Trophoblast cell (in vitro differentiated cells and primary cell): ENCODE measurements around the gene MYPOP.
A peak's percentile ranks its signal among the peaks of the same experiment; 100 is the strongest.

Experiments used
- DNase-seq, 2 donors: peaks; one replicate each; pipeline ENCODE4 v3.0.0-alpha.2; 2016
- H2AFZ ChIP-seq: 2 replicates; pipeline ENCODE4 v1.6.1; 2013; ENCODE audit warnings: low read length, moderate library complexity, mild to moderate bottlenecking; ENCODE audit not compliant: insufficient read depth, poor library complexity
- H2AK5ac ChIP-seq: 2 replicates; pipeline ENCODE4 v1.6.1; 2013; ENCODE audit warnings: mild to moderate bottlenecking, low read length
- H2BK120ac ChIP-seq: 2 replicates; pipeline ENCODE4 v1.6.1; 2013; ENCODE audit warnings: low read length, mild to moderate bottlenecking, moderate library complexity; ENCODE audit not compliant: insufficient read depth, poor library complexity
- H2BK12ac ChIP-seq: 2 replicates; pipeline ENCODE4 v1.6.1; 2013; ENCODE audit warnings: mild to moderate bottlenecking, low read length, moderate library complexity
- H2BK5ac ChIP-seq: 2 replicates; pipeline ENCODE4 v1.6.1; 2013; ENCODE audit warnings: low read length, low read depth, moderate library complexity, mild to moderate bottlenecking; ENCODE audit not compliant: poor library complexity
- H3K14ac ChIP-seq: 2 replicates; pipeline ENCODE4 v1.6.1; 2013; ENCODE audit warnings: mild to moderate bottlenecking, low read length
- H3K18ac ChIP-seq: 2 replicates; pipeline ENCODE4 v1.6.1; 2013; ENCODE audit warnings: mild to moderate bottlenecking, low read length
- H3K23ac ChIP-seq: 2 replicates; pipeline ENCODE4 v1.6.1; 2013; ENCODE audit warnings: low read length
- H3K27ac ChIP-seq: 2 replicates; pipeline ENCODE4 v1.5.1; 2013; ENCODE audit warnings: low read depth, mild to moderate bottlenecking, inconsistent platforms, low read length, moderate library complexity
- H3K27me3 ChIP-seq: 2 replicates; pipeline ENCODE4 v1.6.1; 2013; ENCODE audit warnings: inconsistent platforms, mild to moderate bottlenecking, low read length, moderate library complexity; ENCODE audit not compliant: insufficient read depth
- H3K36me3 ChIP-seq, 2 experiments: 1 replicate in 1 of 2; 2 replicates in 1 of 2; pipeline ENCODE4 v1.6.1; 2013; ENCODE audit warnings: low read length in 2 of 2, mild to moderate bottlenecking in 2 of 2, moderate library complexity in 1 of 2; ENCODE audit not compliant: insufficient read depth in 2 of 2, control insufficient read depth in 1 of 2
- H3K4ac ChIP-seq: 2 replicates; pipeline ENCODE4 v1.6.1; 2013; ENCODE audit warnings: low read depth, mild to moderate bottlenecking, low read length, moderate library complexity
- H3K4me1 ChIP-seq, 2 experiments: 1 replicate in 1 of 2; 2 replicates in 1 of 2; pipeline ENCODE4 v1.6.1; 2013; ENCODE audit warnings: low read length in 2 of 2, mild to moderate bottlenecking in 2 of 2, moderate library complexity in 1 of 2; ENCODE audit not compliant: insufficient read depth in 2 of 2, control insufficient read depth in 1 of 2
- H3K4me2 ChIP-seq: 2 replicates; pipeline ENCODE4 v1.6.1; 2013; ENCODE audit warnings: inconsistent platforms, mild to moderate bottlenecking, low read length, moderate library complexity
- H3K4me3 ChIP-seq: 2 replicates; pipeline ENCODE4 v1.5.1; 2013; ENCODE audit warnings: mild to moderate bottlenecking, low read depth, low read length, inconsistent platforms
- H3K79me1 ChIP-seq: one replicate; pipeline ENCODE4 v1.6.1; 2013; ENCODE audit warnings: low read length
- H3K79me2 ChIP-seq: 2 replicates; pipeline ENCODE4 v1.6.1; 2013; ENCODE audit warnings: low read length, mild to moderate bottlenecking; ENCODE audit not compliant: control insufficient read depth, insufficient read depth, poor library complexity
- H3K9ac ChIP-seq: 2 replicates; pipeline ENCODE4 v1.6.1; 2013; ENCODE audit warnings: mild to moderate bottlenecking, low read length
- H3K9me3 ChIP-seq: 2 replicates; pipeline ENCODE4 v1.6.1; 2013; ENCODE audit warnings: low read depth, mild to moderate bottlenecking, control low read depth, inconsistent platforms, low read length; ENCODE audit not compliant: insufficient read depth
- H4K12ac ChIP-seq: 2 replicates; pipeline ENCODE4 v1.6.1; 2013; ENCODE audit warnings: low read depth, mild to moderate bottlenecking, low read length, moderate library complexity
- H4K8ac ChIP-seq: 2 replicates; pipeline ENCODE4 v1.6.1; 2013; ENCODE audit warnings: low read depth, mild to moderate bottlenecking, low read length, moderate library complexity
- H4K91ac ChIP-seq: one replicate; pipeline ENCODE4 v1.6.1; 2013; ENCODE audit warnings: low read depth, mild to moderate bottlenecking, low read length, moderate library complexity
- WGBS: extraction: QIAGEN DNeasy Blood & Tissue Kit; methylation state at CpG from one replicate; pipeline ENCODE4 v1.1.7; 2013; ENCODE audit warnings: missing lambda C conversion rate; ENCODE audit not compliant: insufficient read length, insufficient coverage; ENCODE audit errors: extremely low coverage; 5-methylcytosine and 5-hydroxymethylcytosine counted together

MYPOP gene

GRCh38 chr19:45922281-45922680, 19.9 kb upstream of the MYPOP start:
- Histone ChIP-seq H3K4me2 (no peak overlapping the region), H2BK120ac (no peak overlapping the region), H3K9ac (no peak overlapping the region), H3K18ac (no peak overlapping the region), H3K14ac (no peak overlapping the region), H2AK5ac (no peak overlapping the region), H3K27me3 (no peaks in the 10 kb centered on the region), H3K4me1 (peaks cover 3 to 4% of the 10 kb centered on the region in 2 experiments), H3K27ac (no peak overlapping the region), H4K8ac (no peak overlapping the region), H3K79me2 (no peaks in the 10 kb centered on the region), H3K4me3 (no peak overlapping the region), H2BK12ac (no peak overlapping the region), H3K36me3 (no peaks in the 10 kb centered on the region), H3K79me1 (no peaks in the 10 kb centered on the region), H2BK5ac (no peak overlapping the region), H3K23ac (no peak overlapping the region), H3K4ac (no peak overlapping the region), H2AFZ (no peak overlapping the region), H4K12ac (no peak overlapping the region), H4K91ac (no peak overlapping the region), H3K9me3 (no peaks in the 10 kb centered on the region)
- DNase-seq: peak in 1 of 2 donors; percentile 40
- WGBS: no CpG with 5 or more reads among the region's 9 CpGs

GRCh38 chr19:45920458-45920857, 18.0 kb upstream of the MYPOP start:
- no peaks in the 10 kb centered on the region for H3K9me3 ChIP-seq
- H3K79me1 ChIP-seq: no peaks in the 10 kb centered on the region
- no peak overlapping the region for H3K14ac ChIP-seq
- H3K4me2 ChIP-seq: no peak overlapping the region
- H2AK5ac ChIP-seq: no peak overlapping the region
- H3K36me3 ChIP-seq: no peaks in the 10 kb centered on the region
- no peak overlapping the region for H2AFZ ChIP-seq
- no peaks in the 10 kb centered on the region for H3K27me3 ChIP-seq
- H3K9ac ChIP-seq: no peak overlapping the region
- H4K91ac ChIP-seq: no peak overlapping the region
- H3K27ac ChIP-seq: no peak overlapping the region
- WGBS: no CpG with 5 or more reads among the region's 8 CpGs
- H2BK12ac ChIP-seq: no peak overlapping the region
- H3K79me2 ChIP-seq: no peaks in the 10 kb centered on the region
- H4K8ac ChIP-seq: no peak overlapping the region
- no peak overlapping the region for H3K18ac ChIP-seq
- H3K4ac ChIP-seq: no peak overlapping the region
- H3K23ac ChIP-seq: no peak overlapping the region
- H3K4me3 ChIP-seq: no peak overlapping the region
- no peak overlapping the region for H4K12ac ChIP-seq
- DNase-seq: no peak
- H2BK120ac ChIP-seq: no peak overlapping the region
- no peak overlapping the region for H2BK5ac ChIP-seq
- H3K4me1 ChIP-seq: peaks cover 3 to 4% of the 10 kb centered on the region in 2 experiments

- Histone ChIP-seq H2BK5ac (no peak overlapping the region), H4K91ac (no peak overlapping the region), H3K4ac (no peak overlapping the region), H3K27me3 (no peaks in the 10 kb centered on the region), H3K14ac (no peak overlapping the region), H3K23ac (no peak overlapping the region), H4K8ac (no peak overlapping the region), H3K4me1 (peaks cover under 1 to 2% of the 10 kb centered on the region in 2 experiments), H3K4me2 (no peak overlapping the region), H2BK12ac (no peak overlapping the region), H3K4me3 (no peak overlapping the region), H3K36me3 (no peaks in the 10 kb centered on the region), H2BK120ac (no peak overlapping the region), H2AFZ (no peak overlapping the region), H3K79me2 (no peaks in the 10 kb centered on the region), H3K9ac (no peak overlapping the region), H3K27ac (no peak overlapping the region), H4K12ac (no peak overlapping the region), H3K9me3 (no peaks in the 10 kb centered on the region), H3K18ac (no peak overlapping the region), H3K79me1 (no peaks in the 10 kb centered on the region), H2AK5ac (no peak overlapping the region)
- no CpG with 5 or more reads among the region's 7 CpGs for WGBS
- no peak for DNase-seq
Observed at GRCh38 chr19:45919678-45920077, 17.3 kb upstream of the MYPOP start.

GRCh38 chr19:45918721-45919120, 16.3 kb upstream of the MYPOP start:
- no peak for DNase-seq
- Histone ChIP-seq H3K4me3 (no peak overlapping the region), H3K9ac (no peak overlapping the region), H2BK120ac (no peak overlapping the region), H3K14ac (no peak overlapping the region), H4K8ac (no peak overlapping the region), H4K91ac (no peak overlapping the region), H3K36me3 (no peaks in the 10 kb centered on the region), H4K12ac (no peak overlapping the region), H3K23ac (no peak overlapping the region), H3K4me2 (no peak overlapping the region), H2BK5ac (no peak overlapping the region), H3K4me1 (no peaks in the 10 kb centered on the region), H3K79me2 (no peaks in the 10 kb centered on the region), H3K27ac (no peak overlapping the region), H3K27me3 (no peaks in the 10 kb centered on the region), H3K18ac (no peak overlapping the region), H2BK12ac (no peak overlapping the region), H2AK5ac (no peak overlapping the region), H3K9me3 (no peaks in the 10 kb centered on the region), H2AFZ (no peak overlapping the region), H3K4ac (no peak overlapping the region), H3K79me1 (no peaks in the 10 kb centered on the region)
- WGBS: no CpG with 5 or more reads among the region's 4 CpGs
